GM21423 (cell line): ENCODE results near the gene ABCC1.

Experiments used
- ATAC-seq: cut with Tn5 transposase; IDR thresholded peaks from one replicate; pipeline ENCODE4 v1.9.1; 2021; ENCODE audit warnings: mild to moderate bottlenecking, moderate library complexity; ENCODE audit not compliant: unreplicated experiment

Gene ABCC1

GRCh38 chr16:16016388-16016964 is 67.1 kb downstream of the ABCC1 start:
- no peak for ATAC-seq

GRCh38 chr16:16017812-16018211 is 68.4 kb downstream of the ABCC1 start:
- ATAC-seq: no peak

GRCh38 chr16:16018705-16019104 is 69.3 kb downstream of the ABCC1 start:
- no peak for ATAC-seq

GRCh38 chr16:16019488-16019887 is 70.1 kb downstream of the ABCC1 start:
- ATAC-seq: no peak

GRCh38 chr16:16020291-16020690 is 70.9 kb downstream of the ABCC1 start:
- ATAC-seq: no peak

- no peak for ATAC-seq
Observed at GRCh38 chr16:16021020-16021419, 71.6 kb downstream of the ABCC1 start.

GRCh38 chr16:16021646-16021987 is 72.2 kb downstream of the ABCC1 start:
- no peak for ATAC-seq

- no peak for ATAC-seq
Observed at GRCh38 chr16:16021988-16022682, 72.7 kb downstream of the ABCC1 start.

GRCh38 chr16:16022683-16023064 is 73.3 kb downstream of the ABCC1 start:
- ATAC-seq: no peak

GRCh38 chr16:16025214-16025968 is 76.0 kb downstream of the ABCC1 start:
- no peak for ATAC-seq

GRCh38 chr16:16027728-16028310 is 78.4 kb downstream of the ABCC1 start:
- no peak for ATAC-seq

GRCh38 chr16:16028311-16028999 is 79.0 kb downstream of the ABCC1 start:
- ATAC-seq: no peak

GRCh38 chr16:16029431-16030011 is 80.1 kb downstream of the ABCC1 start:
- no peak for ATAC-seq

GRCh38 chr16:16030449-16030848 is 81.0 kb downstream of the ABCC1 start:
- ATAC-seq: no peak

GRCh38 chr16:16031401-16031800 is 82.0 kb downstream of the ABCC1 start:
- no peak for ATAC-seq

GRCh38 chr16:16032271-16032979 is 83.0 kb downstream of the ABCC1 start:
- ATAC-seq: no peak

- ATAC-seq: peak; percentile 49
Observed at GRCh38 chr16:16033208-16033717, 83.8 kb downstream of the ABCC1 start.

- ATAC-seq: no peak
Observed at GRCh38 chr16:16036359-16036792, 87.0 kb downstream of the ABCC1 start.

GRCh38 chr16:16037521-16037920 is 88.1 kb downstream of the ABCC1 start:
- no peak for ATAC-seq

GRCh38 chr16:16037970-16038369 is 88.6 kb downstream of the ABCC1 start:
- no peak for ATAC-seq
